Measurements from ENCODE around the gene FTH1.

Gene FTH1

DNA sequence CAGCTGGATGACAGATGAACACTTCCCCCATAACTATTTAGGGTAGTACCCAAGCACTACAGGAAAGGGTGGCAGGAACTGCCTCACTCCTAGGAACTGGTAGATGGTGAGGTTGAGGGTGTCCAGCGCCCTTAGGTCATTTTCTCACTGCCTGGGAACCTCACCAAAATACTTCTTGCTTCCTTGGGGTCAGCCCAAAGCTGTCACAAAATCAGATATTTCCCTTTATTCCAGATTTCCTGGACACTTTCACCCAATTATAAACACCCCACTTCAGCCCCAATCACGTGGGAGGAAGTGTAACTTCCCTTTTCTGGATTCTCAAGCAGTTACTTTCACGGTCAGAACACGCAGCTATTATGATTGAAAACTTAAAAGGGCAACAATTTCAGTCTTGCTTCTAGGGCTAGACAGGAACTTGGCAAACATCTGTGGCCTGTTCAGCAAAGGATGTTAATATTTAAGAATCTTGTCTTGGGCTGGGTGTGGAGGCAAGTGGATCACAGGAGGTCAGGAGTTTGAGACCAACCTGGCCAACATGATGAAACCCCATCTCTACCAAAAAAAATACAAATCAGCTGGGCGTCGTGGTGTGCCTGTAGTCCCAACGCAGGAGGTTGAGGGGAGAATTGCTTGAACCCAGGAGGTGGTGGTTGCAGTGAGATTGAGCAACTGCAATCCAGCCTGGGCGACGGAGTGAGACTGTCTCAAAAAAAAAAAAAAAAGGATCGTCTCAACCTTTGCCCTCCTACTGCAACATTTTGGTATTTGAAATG, 4.0 kb downstream of the FTH1 start:
- no peaks in the 10 kb centered on the region for H3K9me3 ChIP-seq
- in situ Hi-C loops (cut with MboI; ENCODE audit: low sequenced_read_pairs): no loop called here
- no peak for DNase-seq (ENCODE audit: low spot score in 2 of 2)
- H3K4me3 ChIP-seq: no peak overlapping the region
- peaks cover 4% of the 10 kb centered on the region for H3K4me1 ChIP-seq
- H3K27me3 ChIP-seq (ENCODE audit: low read depth): no peaks in the 10 kb centered on the region
- peaks cover 37% of the 10 kb centered on the region for H3K36me3 ChIP-seq (replicated peaks)

DNA sequence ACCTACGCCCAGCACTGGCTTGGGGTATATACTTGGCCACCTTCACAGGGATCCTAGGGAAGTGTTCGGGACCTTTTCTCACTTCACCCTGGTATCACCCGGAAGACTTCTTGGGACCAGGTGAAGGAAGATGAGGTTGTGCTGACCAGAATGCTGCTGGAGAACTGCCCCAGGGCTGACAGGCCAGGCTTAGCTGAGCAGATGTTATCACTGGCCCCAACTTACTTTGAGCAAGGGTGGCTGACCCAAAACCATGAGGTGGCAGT, 4.5 kb downstream of the FTH1 start:
- in situ Hi-C loops (cut with MboI; ENCODE audit: low sequenced_read_pairs): no loop called here
- no peak for DNase-seq (ENCODE audit: low spot score in 2 of 2)
- Histone ChIP-seq H3K4me3 (no peak overlapping the region), H3K27me3 (ENCODE audit: low read depth) (no peaks in the 10 kb centered on the region), H3K36me3 (replicated peaks) (peaks cover 37% of the 10 kb centered on the region), H3K4me1 (no peaks in the 10 kb centered on the region), H3K9me3 (no peaks in the 10 kb centered on the region)

DNA sequence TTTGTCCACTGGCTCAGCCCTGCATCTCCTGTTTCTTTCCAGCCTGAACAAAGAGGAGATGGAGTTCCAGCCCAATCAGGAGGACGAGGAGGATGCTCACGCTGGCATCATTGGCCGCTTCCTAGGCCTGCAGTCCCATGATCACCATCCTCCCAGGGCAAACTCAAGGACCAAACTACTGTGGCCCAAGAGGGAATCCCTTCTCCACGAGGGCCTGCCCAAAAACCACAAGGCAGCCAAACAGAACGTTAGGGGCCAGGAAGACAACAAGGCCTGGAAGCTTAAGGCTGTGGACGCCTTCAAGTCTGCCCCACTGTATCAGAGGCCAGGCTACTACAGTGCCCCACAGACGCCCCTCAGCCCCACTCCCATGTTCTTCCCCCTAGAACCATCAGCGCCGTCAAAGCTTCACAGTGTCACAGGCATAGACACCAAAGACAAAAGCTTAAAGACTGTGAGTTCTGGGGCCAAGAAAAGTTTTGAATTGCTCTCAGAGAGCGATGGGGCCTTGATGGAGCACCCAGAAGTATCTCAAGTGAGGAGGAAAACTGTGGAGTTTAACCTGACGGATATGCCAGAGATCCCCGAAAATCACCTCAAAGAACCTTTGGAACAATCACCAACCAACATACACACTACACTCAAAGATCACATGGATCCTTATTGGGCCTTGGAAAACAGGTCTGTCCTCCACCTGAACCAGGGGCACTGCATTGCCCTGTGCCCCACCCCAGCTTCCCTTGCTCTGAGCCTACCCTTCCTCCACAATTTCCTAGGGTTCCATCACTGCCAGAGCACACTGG, 5.0 kb downstream of the FTH1 start:
- Histone ChIP-seq H3K9me3 (no peaks in the 10 kb centered on the region), H3K36me3 (replicated peaks) (peaks cover 37% of the 10 kb centered on the region), H3K4me3 (no peak overlapping the region), H3K4me1 (no peaks in the 10 kb centered on the region), H3K27me3 (ENCODE audit: low read depth) (no peaks in the 10 kb centered on the region)
- in situ Hi-C loops (cut with MboI; ENCODE audit: low sequenced_read_pairs): no loop called here
- DNase-seq (ENCODE audit: low spot score in 2 of 2): no peak

DNA sequence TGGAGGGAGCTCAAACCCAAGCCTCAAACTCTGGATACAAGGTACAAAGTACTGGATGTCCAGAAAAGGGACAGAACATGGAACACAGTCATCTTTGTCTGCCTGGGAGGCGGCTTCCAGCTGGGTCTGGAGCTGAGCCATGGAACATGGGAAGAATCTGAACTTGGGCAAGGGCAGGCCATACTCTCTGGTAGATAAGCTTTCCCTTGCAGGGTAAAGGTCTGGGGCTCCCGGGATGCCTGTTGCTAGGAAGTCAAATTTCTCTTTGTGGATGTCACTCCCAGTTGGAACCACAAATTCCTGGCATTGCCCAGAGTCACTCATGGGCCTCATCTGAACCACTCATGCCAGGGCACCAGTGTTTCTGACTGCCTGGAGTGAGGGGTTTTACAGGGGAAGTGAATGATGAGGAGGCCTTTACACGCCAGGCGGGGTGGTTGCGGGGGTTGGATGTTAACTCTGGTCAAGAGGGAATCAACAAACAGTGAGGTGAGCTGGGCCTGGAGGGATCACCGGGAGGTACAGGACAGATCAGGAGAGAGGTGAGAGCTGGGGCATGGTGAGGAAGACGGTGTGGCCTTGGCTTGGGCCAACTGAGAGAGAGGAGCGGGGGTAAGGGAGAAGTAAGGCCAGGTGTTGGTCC, 5.7 kb downstream of the FTH1 start:
- no peak for DNase-seq (ENCODE audit: low spot score in 2 of 2)
- Histone ChIP-seq H3K27me3 (ENCODE audit: low read depth) (no peaks in the 10 kb centered on the region), H3K9me3 (no peaks in the 10 kb centered on the region), H3K4me1 (no peaks in the 10 kb centered on the region), H3K36me3 (replicated peaks) (peaks cover 34% of the 10 kb centered on the region), H3K4me3 (no peak overlapping the region)
- in situ Hi-C loops (cut with MboI; ENCODE audit: low sequenced_read_pairs): no loop called here

DNA sequence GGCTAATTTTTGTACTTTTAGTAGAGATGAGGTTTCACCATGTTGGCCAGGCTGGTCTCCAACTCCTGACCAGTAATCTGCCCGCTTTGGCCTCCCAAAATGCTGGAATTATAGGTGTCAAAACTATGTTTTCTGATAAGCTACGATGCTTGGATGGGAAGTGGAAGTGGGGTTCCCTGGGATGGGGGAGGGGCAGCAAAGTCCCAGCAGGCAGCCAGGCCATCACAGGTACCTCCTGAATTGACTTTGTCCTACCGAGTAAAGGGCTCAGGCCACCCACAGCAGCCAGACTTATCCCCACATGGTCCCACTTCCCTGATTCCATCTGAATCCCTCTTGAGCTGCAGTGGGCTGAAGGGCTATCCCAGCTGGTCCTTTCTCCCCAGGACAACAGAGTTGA, 6.9 kb downstream of the FTH1 start:
- no peak for DNase-seq (ENCODE audit: low spot score in 2 of 2)
- in situ Hi-C loops (cut with MboI; ENCODE audit: low sequenced_read_pairs): no loop called here
- Histone ChIP-seq H3K4me3 (no peak overlapping the region), H3K27me3 (ENCODE audit: low read depth) (no peaks in the 10 kb centered on the region), H3K9me3 (no peaks in the 10 kb centered on the region), H3K4me1 (no peaks in the 10 kb centered on the region), H3K36me3 (replicated peaks) (peaks cover 23% of the 10 kb centered on the region)

DNA sequence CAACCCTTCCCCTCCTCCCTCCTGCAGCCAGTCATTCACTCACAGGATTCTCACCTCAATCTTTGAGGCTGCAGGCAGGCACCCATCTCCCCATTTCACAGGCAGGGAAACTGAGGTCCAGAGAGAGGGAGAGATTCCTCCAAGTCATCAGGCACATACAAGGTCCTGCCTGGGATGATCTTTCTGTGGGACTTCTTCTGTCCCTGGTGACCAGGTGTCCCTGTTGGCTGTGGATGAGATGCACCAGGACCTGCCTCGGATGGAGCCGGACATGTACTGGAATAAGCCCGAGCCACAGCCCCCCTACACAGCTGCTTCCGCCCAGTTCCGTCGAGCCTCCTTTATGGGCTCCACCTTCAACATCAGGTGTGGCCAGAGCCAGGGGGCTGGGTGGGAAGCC, 7.8 kb downstream of the FTH1 start:
- Histone ChIP-seq H3K27me3 (ENCODE audit: low read depth) (no peaks in the 10 kb centered on the region), H3K9me3 (no peaks in the 10 kb centered on the region), H3K4me3 (no peak overlapping the region), H3K4me1 (no peaks in the 10 kb centered on the region), H3K36me3 (replicated peaks) (peaks cover 14% of the 10 kb centered on the region)
- in situ Hi-C loops (cut with MboI; ENCODE audit: low sequenced_read_pairs): no loop called here
- DNase-seq (ENCODE audit: low spot score in 2 of 2): no peak

DNA sequence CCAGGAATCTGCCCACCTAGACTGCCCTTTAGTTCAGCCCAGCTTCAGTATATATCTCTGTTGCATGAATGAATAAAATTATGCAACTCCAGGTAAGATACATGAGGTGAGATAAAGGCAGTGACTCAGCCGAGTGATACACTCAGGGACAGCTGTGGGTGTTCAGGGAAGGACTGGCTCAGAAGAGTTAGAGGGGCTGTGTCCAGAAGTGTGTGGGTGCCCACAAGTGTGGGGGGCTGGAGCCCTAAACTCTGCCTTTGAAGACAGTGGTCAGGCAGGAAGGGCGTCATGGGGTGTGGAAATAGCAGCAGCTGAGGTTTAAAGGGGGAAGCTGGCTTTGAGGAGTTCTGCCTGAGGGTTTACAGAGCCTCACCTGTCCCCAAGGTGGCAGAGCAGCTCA, 8.3 kb downstream of the FTH1 start:
- no peak for DNase-seq (ENCODE audit: low spot score in 2 of 2)
- in situ Hi-C loops (cut with MboI; ENCODE audit: low sequenced_read_pairs): no loop called here
- H3K36me3 ChIP-seq (replicated peaks): peaks cover 9% of the 10 kb centered on the region
- no peaks in the 10 kb centered on the region for H3K4me1 ChIP-seq
- H3K4me3 ChIP-seq: no peak overlapping the region
- H3K9me3 ChIP-seq: no peaks in the 10 kb centered on the region
- H3K27me3 ChIP-seq (ENCODE audit: low read depth): no peaks in the 10 kb centered on the region

GRCh38 chr11:61958590-61958989, 8.8 kb downstream of the FTH1 start:
- in situ Hi-C loops (cut with MboI; ENCODE audit: low sequenced_read_pairs): no loop called here
- Histone ChIP-seq H3K27me3 (ENCODE audit: low read depth) (no peaks in the 10 kb centered on the region), H3K36me3 (replicated peaks) (peaks cover 3% of the 10 kb centered on the region), H3K4me1 (no peaks in the 10 kb centered on the region), H3K9me3 (no peaks in the 10 kb centered on the region), H3K4me3 (no peak overlapping the region)
- DNase-seq (ENCODE audit: low spot score in 2 of 2): no peak

- H3K4me1 ChIP-seq: no peaks in the 10 kb centered on the region
- no peak overlapping the region for H3K4me3 ChIP-seq
- H3K27me3 ChIP-seq (ENCODE audit: low read depth): no peaks in the 10 kb centered on the region
- in situ Hi-C loops (cut with MboI; ENCODE audit: low sequenced_read_pairs): no loop called here
- no peaks in the 10 kb centered on the region for H3K9me3 ChIP-seq
- no peak for DNase-seq (ENCODE audit: low spot score in 2 of 2)
- H3K36me3 ChIP-seq (replicated peaks): no peaks in the 10 kb centered on the region
Measured at GRCh38 chr11:61957021-61957770, 10.2 kb downstream of the FTH1 start.

DNA sequence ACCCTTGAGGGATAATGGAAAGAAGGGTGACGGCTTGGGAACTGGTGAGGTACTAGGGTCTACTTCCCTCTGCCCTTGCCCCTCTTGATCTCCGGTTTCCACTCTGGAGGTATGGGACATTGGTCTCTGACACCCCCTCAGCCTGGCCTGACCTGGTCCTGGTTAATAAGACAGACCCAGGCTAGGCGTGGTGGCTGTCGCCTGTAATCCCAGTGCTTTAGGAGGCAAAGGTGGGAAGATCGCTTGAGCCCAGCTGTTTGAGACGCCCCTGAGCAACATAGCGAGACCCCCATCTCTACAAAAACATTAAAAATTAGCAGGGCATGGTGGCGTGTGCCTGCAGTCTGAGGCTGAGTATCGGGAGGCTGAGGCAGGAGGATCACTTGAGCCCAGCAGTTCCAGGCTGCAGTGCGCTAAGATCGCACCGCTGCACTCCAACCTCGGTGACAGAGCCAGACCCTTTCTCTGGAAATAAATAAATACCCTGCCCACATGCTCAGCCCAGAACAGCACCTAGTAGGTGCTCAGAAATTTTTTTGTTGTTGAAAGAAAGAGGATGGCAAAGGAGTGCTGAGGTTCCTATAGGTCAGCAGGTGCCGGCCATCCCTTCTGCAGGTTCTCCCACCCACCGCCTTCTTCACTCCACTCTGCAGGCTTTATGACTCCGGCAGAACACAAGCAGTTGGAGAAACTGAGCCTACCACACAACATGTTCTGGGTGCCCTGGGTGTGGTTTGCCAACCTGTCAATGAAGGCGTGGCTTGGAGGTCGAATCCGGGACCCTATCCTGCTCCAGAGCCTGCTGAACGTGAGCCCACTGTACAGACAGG, 11.0 kb downstream of the FTH1 start:
- Histone ChIP-seq H3K9me3 (no peaks in the 10 kb centered on the region), H3K4me1 (no peaks in the 10 kb centered on the region), H3K27me3 (ENCODE audit: low read depth) (no peaks in the 10 kb centered on the region), H3K4me3 (no peak overlapping the region), H3K36me3 (replicated peaks) (no peaks in the 10 kb centered on the region)
- no peak for DNase-seq (ENCODE audit: low spot score in 2 of 2)
- in situ Hi-C loops (cut with MboI; ENCODE audit: low sequenced_read_pairs): no loop called here

DNA sequence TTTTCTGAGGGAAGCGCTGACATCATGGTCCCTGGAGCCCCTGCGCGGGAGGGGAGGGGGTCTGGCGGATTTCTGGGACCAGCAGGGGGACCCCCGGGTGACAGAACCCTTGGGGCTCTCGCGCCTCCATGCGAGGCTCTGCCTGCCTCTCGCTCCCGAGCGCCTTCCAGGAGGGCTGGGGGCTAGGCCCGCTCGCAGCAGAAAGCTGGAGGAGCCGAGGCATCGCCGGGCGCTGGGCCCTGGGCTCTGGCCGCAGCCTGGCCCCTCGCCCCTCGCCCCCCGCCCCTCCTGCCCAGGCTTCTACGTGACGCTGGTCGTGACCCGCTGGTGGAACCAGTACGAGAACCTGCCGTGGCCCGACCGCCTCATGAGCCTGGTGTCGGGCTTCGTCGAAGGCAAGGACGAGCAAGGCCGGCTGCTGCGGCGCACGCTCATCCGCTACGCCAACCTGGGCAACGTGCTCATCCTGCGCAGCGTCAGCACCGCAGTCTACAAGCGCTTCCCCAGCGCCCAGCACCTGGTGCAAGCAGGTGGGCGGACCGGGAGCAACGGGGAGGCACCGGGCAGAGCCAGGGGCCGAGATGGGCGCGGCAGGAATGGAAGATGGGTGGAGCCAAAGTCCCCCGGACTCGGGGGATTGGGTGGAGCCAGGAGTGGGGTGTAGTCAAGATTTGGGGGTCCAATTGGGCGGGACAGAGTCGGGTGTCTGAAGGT, 11.9 kb downstream of the FTH1 start:
- DNase-seq (ENCODE audit: low spot score in 2 of 2): no peak
- in situ Hi-C loops (cut with MboI; ENCODE audit: low sequenced_read_pairs): no loop called here

GRCh38 chr11:61954851-61955421, 12.5 kb downstream of the FTH1 start:
- Histone ChIP-seq H3K36me3 (replicated peaks) (no peaks in the 10 kb centered on the region), H3K4me1 (peaks cover under 1% of the 10 kb centered on the region), H3K27me3 (ENCODE audit: low read depth) (no peaks in the 10 kb centered on the region), H3K4me3 (no peak overlapping the region), H3K9me3 (no peaks in the 10 kb centered on the region)
- no peak for DNase-seq (ENCODE audit: low spot score in 2 of 2)
- in situ Hi-C loops (cut with MboI; ENCODE audit: low sequenced_read_pairs): no loop called here

More for the DNA sequence above, 11.9 kb downstream of the FTH1 start:
- H3K36me3 ChIP-seq (replicated peaks): no peaks in the 10 kb centered on the region
- H3K4me1 ChIP-seq: no peaks in the 10 kb centered on the region
- H3K9me3 ChIP-seq: no peaks in the 10 kb centered on the region
- H3K4me3 ChIP-seq: no peak overlapping the region
- no peaks in the 10 kb centered on the region for H3K27me3 ChIP-seq (ENCODE audit: low read depth)
